ENCODE measurements around the gene NDUFS1. TPM values are rescaled to one million over a fixed set of nuclear protein-coding genes. Genes with fewer than 3 reads are reported as not detected.

The NDUFS1 gene
- total and polyA plus RNA-seq, 2 of the 4 experiments (the other 2 are of a cell fraction) = 72.1 to 118 TPM

DNA sequence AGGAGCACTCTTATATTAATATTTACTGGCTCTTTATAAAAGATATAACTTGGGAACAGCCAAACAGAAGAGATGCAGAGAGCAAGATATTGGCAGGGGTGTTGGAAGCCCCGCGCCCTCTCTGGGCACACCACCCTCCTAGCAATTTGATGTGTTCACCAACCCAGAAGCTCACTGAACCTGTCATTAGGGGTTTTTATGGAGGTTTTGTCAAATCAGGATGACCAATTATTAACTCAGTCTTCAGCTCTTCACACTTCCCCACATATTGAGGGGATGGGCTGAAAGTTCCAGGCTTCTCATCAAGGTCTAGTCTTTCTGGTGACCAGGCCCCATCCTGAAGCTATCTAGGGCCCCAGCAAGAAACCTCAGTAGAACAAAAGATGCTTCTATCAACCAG is 62.4 kb downstream of the NDUFS1 start:
- Histone ChIP-seq H4K20me1 (ENCODE audit: insufficient read depth, low read length) (no peaks in the 10 kb centered on the region), H2AFZ (replicated peaks; ENCODE audit: low read length, poor library complexity) (no peak overlapping the region), H3K9me3 (ENCODE audit: control insufficient read depth, insufficient read depth, low read length) (no peaks in the 10 kb centered on the region), H2AK9ac (replicated peaks; ENCODE audit: low read depth, low read length, poor library complexity) (no peak overlapping the region), H3K56ac (ENCODE audit: extremely low read depth, insufficient read depth, low read length) (no peak overlapping the region), H2AK5ac (ENCODE audit: low read depth, low read length) (no peak overlapping the region), H3K9me1 (ENCODE audit: insufficient read depth, low read length) (0 out of 2 replicates have a peak, but pooled peaks cover 3% of the 10 kb centered on the region), H2BK5ac (ENCODE audit: low read depth, low read length, poor library complexity, severe bottlenecking) (no peak overlapping the region), H2BK15ac (ENCODE audit: low read depth, low read length) (no peak overlapping the region), H3K9ac (ENCODE audit: low read depth, low read length) (no peak overlapping the region), H3K36me3 (ENCODE audit: control insufficient read depth, insufficient read depth, low read length) (no peaks in the 10 kb centered on the region; the same call in 1 of the 2 replicates), H4K91ac (ENCODE audit: insufficient read depth, low read depth, low read length) (no peak overlapping the region), H3K14ac (replicated peaks; ENCODE audit: low read depth, low read length) (no peak overlapping the region), H4K8ac (ENCODE audit: low read depth in 2 of 2, low read length in 2 of 2) (no peak overlapping the region), H3K18ac (ENCODE audit: low read depth, low read length) (no peak overlapping the region), H3K4ac (ENCODE audit: low read depth, low read length) (no peak overlapping the region), H2BK20ac (ENCODE audit: low read depth, low read length) (no peak overlapping the region), H3K4me3 (ENCODE audit: insufficient read depth, low read depth, low read length) (no peak overlapping the region), H3K4me1 (ENCODE audit: control insufficient read depth, insufficient read depth, low read length) (no peaks in the 10 kb centered on the region), H4K5ac (ENCODE audit: low read depth, low read length) (no peak overlapping the region), H2BK120ac (ENCODE audit: low read depth, low read length) (no peak overlapping the region), H3K79me1 (ENCODE audit: low read depth in 1 of 2, low read length in 2 of 2) (no peaks in the 10 kb centered on the region), H3K4me2 (ENCODE audit: low read depth, low read length) (no peak overlapping the region), H3K23ac (ENCODE audit: low read depth, low read length) (no peak overlapping the region), H3K27ac (ENCODE audit: insufficient read depth, low read length) (no peak overlapping the region), H3K27me3 (ENCODE audit: control insufficient read depth, insufficient read depth, low read length) (no peaks in the 10 kb centered on the region)
- CTCF ChIA-PET = interaction anchor here (0.5 to 1.3 kb wide), 2 partner anchors 11 to 117 kb away, joined by 6 read pairs; partner anchors contain the start of gene INO80D
- WGBS, 2 experiments (ENCODE audit: extremely low coverage in 2 of 2, insufficient read length in 1 of 2) = no CpG with 5 or more reads among the region's 2 CpGs
- ATAC-seq (ENCODE audit: low read depth) = no peak
- TF ChIP-seq, protein P1, sequence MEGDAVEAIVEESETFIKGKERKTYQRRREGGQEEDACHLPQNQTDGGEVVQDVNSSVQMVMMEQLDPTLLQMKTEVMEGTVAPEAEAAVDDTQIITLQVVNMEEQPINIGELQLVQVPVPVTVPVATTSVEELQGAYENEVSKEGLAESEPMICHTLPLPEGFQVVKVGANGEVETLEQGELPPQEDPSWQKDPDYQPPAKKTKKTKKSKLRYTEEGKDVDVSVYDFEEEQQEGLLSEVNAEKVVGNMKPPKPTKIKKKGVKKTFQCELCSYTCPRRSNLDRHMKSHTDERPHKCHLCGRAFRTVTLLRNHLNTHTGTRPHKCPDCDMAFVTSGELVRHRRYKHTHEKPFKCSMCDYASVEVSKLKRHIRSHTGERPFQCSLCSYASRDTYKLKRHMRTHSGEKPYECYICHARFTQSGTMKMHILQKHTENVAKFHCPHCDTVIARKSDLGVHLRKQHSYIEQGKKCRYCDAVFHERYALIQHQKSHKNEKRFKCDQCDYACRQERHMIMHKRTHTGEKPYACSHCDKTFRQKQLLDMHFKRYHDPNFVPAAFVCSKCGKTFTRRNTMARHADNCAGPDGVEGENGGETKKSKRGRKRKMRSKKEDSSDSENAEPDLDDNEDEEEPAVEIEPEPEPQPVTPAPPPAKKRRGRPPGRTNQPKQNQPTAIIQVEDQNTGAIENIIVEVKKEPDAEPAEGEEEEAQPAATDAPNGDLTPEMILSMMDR (conservative IDR thresholded peaks at IDR 0.05; ENCODE audit: low read depth, low read length) = no peak
- TF ChIP-seq NFE2L2 (IDR thresholded peaks at IDR 0.05; ENCODE audit: low read depth, low read length) (no peak), RCOR1 (IDR thresholded peaks at IDR 0.05; ENCODE audit: insufficient replicate concordance, low read length) (no peak), MAFK (IDR thresholded peaks at IDR 0.05; ENCODE audit: low read depth, low read length) (no peak), CHD1 (IDR thresholded peaks at IDR 0.05; ENCODE audit: low read depth, low read length) (no peak), POLR2A (IDR thresholded peaks at IDR 0.05; ENCODE audit: low read depth, low read length) (no peak), RFX5 (IDR thresholded peaks at IDR 0.05; ENCODE audit: low read depth, low read length) (no peak), BHLHE40 (IDR thresholded peaks at IDR 0.05; ENCODE audit: low read depth, low read length) (no peak), FOS (IDR thresholded peaks at IDR 0.05; ENCODE audit: low read depth, low read length) (no peak)
- TF ChIP-seq, protein P2, sequence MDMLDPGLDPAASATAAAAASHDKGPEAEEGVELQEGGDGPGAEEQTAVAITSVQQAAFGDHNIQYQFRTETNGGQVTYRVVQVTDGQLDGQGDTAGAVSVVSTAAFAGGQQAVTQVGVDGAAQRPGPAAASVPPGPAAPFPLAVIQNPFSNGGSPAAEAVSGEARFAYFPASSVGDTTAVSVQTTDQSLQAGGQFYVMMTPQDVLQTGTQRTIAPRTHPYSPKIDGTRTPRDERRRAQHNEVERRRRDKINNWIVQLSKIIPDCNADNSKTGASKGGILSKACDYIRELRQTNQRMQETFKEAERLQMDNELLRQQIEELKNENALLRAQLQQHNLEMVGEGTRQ (IDR thresholded peaks at IDR 0.05; ENCODE audit: low read depth, low read length) = no peak
- no peak for DNase-seq
- intact Hi-C loops (cut with micrococcal nuclease) (no loop called here), in situ Hi-C loops (cut with MboI; ENCODE audit: low sequenced_read_pairs) (no loop called here), dilution Hi-C loops (cut with HindIII; ENCODE audit: low sequenced_read_pairs, unreplicated experiment) (no loop called here)
- POLR2A ChIA-PET (ENCODE audit: unreplicated experiment) = no interaction called here
- no TSS peak for BruUV-seq (replicated peaks)

All from IMR-90 (cell line).